SH-SY5Y (cell line): ENCODE results near the gene LCT.

Experiments used
- GATA2 ChIP-seq: IDR thresholded peaks from 2 replicates; pipeline ENCODE4 v1.6.1; 2011; ENCODE audit warnings: mild to moderate bottlenecking, low read depth, low read length
- GATA3 ChIP-seq: IDR thresholded peaks from 2 replicates; pipeline ENCODE4 v1.6.1; 2011; ENCODE audit warnings: low read depth, mild to moderate bottlenecking, low read length, moderate library complexity

LCT gene

DNA sequence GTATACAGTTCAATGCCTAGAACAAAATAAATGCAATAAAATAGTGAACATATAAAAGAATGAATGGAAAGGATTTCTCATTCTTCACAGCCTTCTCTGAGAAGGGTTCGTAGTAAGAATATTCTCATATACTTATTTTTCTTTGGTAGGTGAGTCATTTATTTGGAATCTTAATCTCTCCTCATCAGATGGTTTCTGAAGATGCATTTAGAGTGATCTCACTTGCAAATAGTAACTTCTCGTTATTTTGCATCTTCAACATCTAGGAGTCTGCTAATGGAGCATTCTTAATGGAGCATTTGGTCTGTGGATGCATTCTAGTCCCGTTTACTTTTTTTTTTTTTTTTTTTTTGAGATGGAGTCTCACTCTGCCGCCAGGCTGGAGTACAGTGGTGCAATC lies 91.4 kb downstream of the LCT start:
- TF ChIP-seq GATA2 (no peak), GATA3 (no peak)

DNA sequence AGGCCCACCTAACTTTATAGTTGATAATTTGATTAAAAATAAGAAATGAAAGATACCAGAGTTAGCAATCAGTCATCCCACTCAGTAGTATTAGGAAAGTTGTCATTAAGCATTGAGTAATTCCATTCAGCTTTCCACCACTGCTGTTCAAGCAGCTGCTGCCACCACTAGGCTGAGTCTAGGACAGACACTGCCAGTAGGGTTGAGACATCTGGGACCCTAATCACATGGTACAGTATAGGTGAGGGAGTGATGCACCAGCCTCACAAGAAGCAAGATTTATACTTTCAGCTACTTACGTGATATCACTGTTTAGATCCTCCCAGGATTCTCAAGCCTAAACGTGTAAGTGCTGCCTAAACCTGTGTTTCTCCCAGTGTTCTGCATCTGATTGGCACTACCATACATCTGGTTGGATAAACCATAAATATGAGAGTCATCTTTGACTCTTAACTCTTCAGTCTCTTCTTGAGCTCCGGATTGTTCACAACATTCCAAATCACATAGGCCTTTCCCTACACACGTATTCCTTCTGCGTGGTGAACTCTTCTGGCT lies 92.1 kb downstream of the LCT start:
- no peak for TF ChIP-seq GATA3
- TF ChIP-seq GATA2, result no peak

DNA sequence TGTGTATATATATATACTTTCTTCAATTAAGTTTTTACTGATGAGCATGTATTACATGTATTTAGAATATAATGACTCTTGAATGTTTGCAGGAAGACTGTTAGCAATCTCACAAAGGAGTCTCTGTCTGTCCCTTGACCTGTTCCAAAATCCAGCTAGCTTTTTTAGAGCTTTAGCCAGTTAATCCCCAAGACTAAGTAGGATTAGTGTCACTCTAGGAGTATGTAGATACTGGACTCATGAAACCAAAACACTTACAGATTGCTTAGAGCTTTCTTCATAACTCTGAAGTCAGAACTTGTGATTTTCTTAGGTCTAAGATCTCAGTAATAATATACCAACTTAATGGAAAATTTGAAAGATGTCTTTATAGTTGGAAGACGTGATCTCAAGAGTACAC lies 93.1 kb downstream of the LCT start:
- no peak for TF ChIP-seq GATA3
- no peak for TF ChIP-seq GATA2

DNA sequence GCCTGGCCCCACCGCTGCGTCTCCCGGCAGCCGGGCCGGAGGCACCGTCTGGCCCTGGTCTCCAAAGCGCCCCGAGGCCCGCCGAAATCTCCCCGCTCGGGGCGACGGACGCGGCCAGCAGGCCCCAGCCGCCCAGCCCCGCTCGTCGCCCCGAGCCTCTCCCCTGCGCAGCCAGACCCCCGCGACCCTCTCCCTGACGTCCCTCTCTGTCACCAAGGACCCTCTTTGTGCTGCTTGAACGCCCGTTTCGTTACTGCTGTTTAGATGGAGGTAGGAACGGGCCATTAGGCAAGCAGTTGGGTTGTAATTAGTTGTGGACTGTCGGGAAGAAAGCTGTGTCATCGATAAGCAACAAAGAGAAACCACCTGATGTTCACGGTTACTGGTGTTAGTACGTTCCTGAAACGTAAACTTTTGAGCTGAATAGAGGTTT lies 94.6 kb downstream of the LCT start:
- TF ChIP-seq GATA3, result no peak

DNA sequence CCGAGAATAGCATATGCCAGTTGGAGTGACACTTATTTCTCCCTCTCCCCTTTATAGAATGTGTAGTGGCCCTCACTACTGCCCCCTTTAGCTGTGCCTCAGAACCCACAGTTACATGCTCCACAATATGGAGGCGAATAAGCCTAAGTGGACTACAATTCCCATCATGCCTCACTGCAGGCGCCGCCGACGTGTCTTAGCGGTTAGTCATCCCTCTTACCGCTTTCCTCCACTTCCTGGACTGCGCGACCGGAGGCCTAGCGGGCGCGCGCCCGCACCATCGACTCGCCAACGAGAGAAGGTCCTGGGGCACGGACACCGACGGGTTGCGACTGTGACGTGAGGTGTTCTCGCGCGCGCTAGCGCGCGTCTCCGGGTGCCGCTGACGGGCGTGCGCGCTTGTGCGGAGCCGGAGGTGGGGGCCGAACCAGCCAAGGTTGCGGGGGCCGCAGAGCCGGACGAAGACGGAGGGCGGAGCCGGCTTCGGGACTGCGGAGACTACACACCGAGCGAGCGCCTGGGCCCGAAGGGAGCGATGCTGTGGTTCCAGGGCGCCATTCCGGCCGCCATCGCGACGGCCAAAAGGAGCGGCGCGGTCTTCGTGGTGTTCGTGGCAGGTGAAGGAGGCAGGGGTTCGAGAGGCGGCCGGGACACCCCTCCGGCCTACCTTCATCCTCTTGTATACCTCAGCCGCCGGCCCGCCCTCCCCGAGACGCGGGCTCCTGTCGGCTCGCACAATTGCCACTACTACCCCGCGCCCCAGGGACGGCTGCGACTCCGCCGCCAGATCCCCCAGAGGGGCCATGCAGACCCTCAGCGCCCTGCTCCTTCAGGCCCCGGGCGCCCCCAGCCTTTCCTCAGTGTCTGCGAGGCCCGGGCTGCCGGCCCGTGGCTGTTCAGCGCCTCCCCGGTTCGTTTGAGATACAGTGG lies 95.3 kb downstream of the LCT start, which contains the start of gene UBXN4:
Gene UBXN4, plus strand, starts transcription at position 461 of the 930 bp plus-strand sequence. Its CDS starts 75 bp downstream, at position 536.
- TF ChIP-seq GATA2 (no peak), GATA3 (no peak)

DNA sequence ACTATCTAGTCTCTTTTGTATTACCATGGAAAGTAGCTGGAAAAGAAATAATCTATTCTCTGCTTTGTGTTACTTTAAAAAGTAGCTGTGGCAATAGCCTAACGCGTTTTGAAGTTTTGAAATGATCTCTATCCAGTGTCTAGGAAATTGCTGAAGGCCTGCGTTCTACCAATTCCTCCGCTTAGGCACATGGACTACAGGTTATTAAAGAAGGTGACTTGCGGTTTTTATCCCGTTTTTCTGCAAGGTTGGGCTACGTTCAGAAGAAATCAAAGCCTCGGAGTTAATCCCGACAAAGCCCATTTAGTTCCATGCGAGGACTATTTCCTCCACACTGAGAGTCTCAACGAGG lies 96.0 kb downstream of the LCT start:
- no peak for TF ChIP-seq GATA2
- no peak for TF ChIP-seq GATA3

DNA sequence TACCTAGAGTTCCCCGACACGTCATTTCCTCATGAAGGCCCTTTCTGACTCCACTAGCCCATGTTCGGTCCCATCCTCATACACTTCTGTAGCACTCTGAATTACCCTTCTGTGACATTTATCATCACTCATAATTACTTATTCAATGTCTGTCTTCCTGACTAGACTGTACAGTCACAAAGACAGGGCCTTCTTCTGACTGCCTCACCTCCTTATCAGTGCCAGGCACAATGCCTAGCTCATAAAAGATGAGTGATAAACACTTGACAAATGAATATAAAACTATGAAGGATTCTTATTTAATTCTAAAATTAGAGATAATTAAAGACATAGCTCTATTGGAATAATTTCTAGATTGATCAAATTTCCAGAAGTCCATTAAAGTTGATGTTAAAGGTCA lies 96.8 kb downstream of the LCT start:
- no peak for TF ChIP-seq GATA2
- no peak for TF ChIP-seq GATA3
